ENCODE results near the gene ACE. TPM values are rescaled to one million over a fixed set of nuclear protein-coding genes. Genes with fewer than 3 reads are reported as not detected.

ACE gene
- total and polyA plus RNA-seq, 4 donors = 5.5 to 87.3 (median 35.3) TPM

DNA sequence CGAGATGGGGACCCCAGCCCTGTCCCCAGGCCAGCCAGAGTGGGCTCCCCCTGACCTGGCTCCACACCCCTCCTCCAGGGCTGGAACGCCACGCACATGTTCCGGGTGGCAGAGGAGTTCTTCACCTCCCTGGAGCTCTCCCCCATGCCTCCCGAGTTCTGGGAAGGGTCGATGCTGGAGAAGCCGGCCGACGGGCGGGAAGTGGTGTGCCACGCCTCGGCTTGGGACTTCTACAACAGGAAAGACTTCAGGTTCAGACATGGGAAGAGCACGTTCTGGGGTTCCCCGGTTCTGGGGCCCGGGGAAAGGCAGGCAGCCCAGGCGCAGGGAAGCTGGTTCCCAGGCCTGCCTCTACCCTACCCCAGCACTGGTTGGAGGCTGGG is 4.6 kb downstream of the ACE start:
- DNase-seq = no peak
- 75 to 76% methylated on average over 16 of the region's 16 CpGs for WGBS, 2 donors
- ATAC-seq (ENCODE audit: insufficient read depth, low FRiP score) = no peak
- Histone ChIP-seq H3K4me3 (no peak overlapping the region), H3K4me1 (ENCODE audit: control insufficient read depth in 5 of 5, insufficient read depth in 5 of 5, low read length in 5 of 5) (peaks cover 0 to 11% (median 5%) of the 10 kb centered on the region in 5 donors), H3K27ac (ENCODE audit: low read depth in 1 of 2, low read length in 1 of 2) (peak overlapping the region in 1 of 2 donors; percentile 54), H3K9ac (ENCODE audit: insufficient read depth in 1 of 2, low read length in 2 of 2) (no peak overlapping the region), H3K27me3 (ENCODE audit: control insufficient read depth in 3 of 3, insufficient read depth in 3 of 3, low read length in 2 of 3) (peaks cover 0 to 14% (median 6%) of the 10 kb centered on the region in 3 donors), H3K9me3 (ENCODE audit: control insufficient read depth in 4 of 4, insufficient read depth in 3 of 4, low read length in 3 of 4) (no peaks in the 10 kb centered on the region), H3K36me3 (ENCODE audit: control insufficient read depth in 4 of 4, insufficient read depth in 4 of 4, low read length in 4 of 4) (no peaks in the 10 kb centered on the region)
- TF ChIP-seq CTCF (IDR thresholded peaks at IDR 0.05; ENCODE audit: control extremely low read depth, extremely low read depth) = no peak

DNA sequence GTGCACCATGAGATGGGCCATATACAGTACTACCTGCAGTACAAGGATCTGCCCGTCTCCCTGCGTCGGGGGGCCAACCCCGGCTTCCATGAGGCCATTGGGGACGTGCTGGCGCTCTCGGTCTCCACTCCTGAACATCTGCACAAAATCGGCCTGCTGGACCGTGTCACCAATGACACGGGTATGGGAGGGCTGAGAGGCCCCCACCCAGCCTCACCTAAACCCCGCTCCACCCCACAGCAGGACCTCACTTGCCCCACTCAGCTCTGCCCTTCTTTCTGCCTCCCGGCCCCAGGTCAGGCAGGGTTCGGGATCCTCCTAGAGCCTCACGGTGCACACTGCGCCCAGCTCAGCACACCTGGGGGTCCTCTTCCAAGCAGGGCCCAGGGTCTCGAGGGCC is 5.6 kb downstream of the ACE start:
- H3K9ac ChIP-seq (ENCODE audit: insufficient read depth in 1 of 2, low read length in 2 of 2) = no peak overlapping the region
- no peak overlapping the region for H3K4me3 ChIP-seq
- TF ChIP-seq CTCF (IDR thresholded peaks at IDR 0.05; ENCODE audit: control extremely low read depth, extremely low read depth) = no peak
- no peak for ATAC-seq (ENCODE audit: insufficient read depth, low FRiP score)
- no peaks in the 10 kb centered on the region for H3K9me3 ChIP-seq (ENCODE audit: control insufficient read depth in 4 of 4, insufficient read depth in 3 of 4, low read length in 3 of 4)
- peaks cover 0 to 10% (median 4%) of the 10 kb centered on the region in 5 donors for H3K4me1 ChIP-seq (ENCODE audit: control insufficient read depth in 5 of 5, insufficient read depth in 5 of 5, low read length in 5 of 5)
- 87 to 96% methylated on average over 16 of the region's 16 CpGs for WGBS, 2 donors
- H3K27ac ChIP-seq (ENCODE audit: low read depth in 1 of 2, low read length in 1 of 2) = no peak overlapping the region
- H3K36me3 ChIP-seq (ENCODE audit: control insufficient read depth in 4 of 4, insufficient read depth in 4 of 4, low read length in 4 of 4) = no peaks in the 10 kb centered on the region
- H3K27me3 ChIP-seq (ENCODE audit: control insufficient read depth in 3 of 3, insufficient read depth in 3 of 3, low read length in 2 of 3) = peaks cover 0 to 14% (median 6%) of the 10 kb centered on the region in 3 donors
- DNase-seq = no peak

DNA sequence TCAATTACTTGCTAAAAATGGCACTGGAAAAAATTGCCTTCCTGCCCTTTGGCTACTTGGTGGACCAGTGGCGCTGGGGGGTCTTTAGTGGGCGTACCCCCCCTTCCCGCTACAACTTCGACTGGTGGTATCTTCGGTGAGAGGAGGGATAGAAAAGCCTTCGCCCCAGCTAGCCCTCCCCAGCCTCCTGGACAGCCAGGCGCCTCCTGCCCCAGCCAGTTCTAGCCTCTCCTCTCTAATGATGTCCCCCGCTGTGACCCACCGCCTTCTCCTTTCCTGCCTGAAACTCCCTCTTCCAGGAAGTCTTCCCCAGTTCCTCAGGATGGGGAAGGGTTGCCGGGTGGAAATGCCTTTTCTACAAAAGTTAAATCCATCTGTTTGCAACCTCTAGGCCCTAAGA is 6.2 kb downstream of the ACE start:
- no peak for ATAC-seq (ENCODE audit: insufficient read depth, low FRiP score)
- DNase-seq = no peak
- peaks cover 0 to 9% (median 6%) of the 10 kb centered on the region in 3 donors for H3K27me3 ChIP-seq (ENCODE audit: control insufficient read depth in 3 of 3, insufficient read depth in 3 of 3, low read length in 2 of 3)
- H3K4me1 ChIP-seq (ENCODE audit: control insufficient read depth in 5 of 5, insufficient read depth in 5 of 5, low read length in 5 of 5) = peaks cover 0 to 10% (median 0%) of the 10 kb centered on the region in 5 donors
- 80 to 86% methylated on average over 10 of the region's 10 CpGs for WGBS, 2 donors
- no peaks in the 10 kb centered on the region for H3K9me3 ChIP-seq (ENCODE audit: control insufficient read depth in 4 of 4, insufficient read depth in 3 of 4, low read length in 3 of 4)
- H3K4me3 ChIP-seq = no peak overlapping the region
- H3K36me3 ChIP-seq (ENCODE audit: control insufficient read depth in 4 of 4, insufficient read depth in 4 of 4, low read length in 4 of 4) = no peaks in the 10 kb centered on the region
- H3K27ac ChIP-seq (ENCODE audit: low read depth in 1 of 2, low read length in 1 of 2) = peak overlapping the region in 1 of 2 donors; percentile 9
- TF ChIP-seq CTCF (IDR thresholded peaks at IDR 0.05; ENCODE audit: control extremely low read depth, extremely low read depth) = no peak
- no peak overlapping the region for H3K9ac ChIP-seq (ENCODE audit: insufficient read depth in 1 of 2, low read length in 2 of 2)
